Neural cell (in vitro differentiated cells): ENCODE results near the gene SCYGR6. TPM values are rescaled to one million over a fixed set of nuclear protein-coding genes. Genes with fewer than 3 reads are reported as not detected.
"Not testable (repeated sequence)": the region's sequence is repeated elsewhere in the genome, so short reads cannot be mapped to it uniquely, and the experiment has no call there.

ENCODE experiments used
- H2AFZ ChIP-seq: fragments of 200-600, 300-800 bp; sonication (generic), shearing (Covaris generic); 2 replicates; pipeline ENCODE4 v1.6.0; 2014; ENCODE audit warnings: low read depth, mild to moderate bottlenecking, antibody characterized with exemption, low read length, moderate library complexity
- H3F3A ChIP-seq: fragments of 200-600 bp; shearing (Covaris generic); 2 replicates; pipeline ENCODE4 v1.6.1; 2016; ENCODE audit warnings: mild to moderate bottlenecking, moderate library complexity, mixed read lengths, antibody characterized with exemption, low read length; ENCODE audit not compliant: insufficient read depth, poor library complexity, severe bottlenecking
- H3K27ac ChIP-seq: fragments of 200-600, 300-800 bp; sonication (generic), shearing (Covaris generic); 2 replicates; pipeline ENCODE4 v1.5.1; 2014; ENCODE audit warnings: mild to moderate bottlenecking, low read length, moderate library complexity
- H3K27me3 ChIP-seq: fragments of 300-800, 200-600 bp; sonication (generic), shearing (Covaris generic); 2 replicates; pipeline ENCODE4 v1.6.0; 2014; ENCODE audit warnings: mild to moderate bottlenecking, low read depth, low read length, moderate library complexity; ENCODE audit not compliant: insufficient read depth
- H3K36me3 ChIP-seq: fragments of 300-800, 200-600 bp; sonication (generic), shearing (Covaris generic); 2 replicates; pipeline ENCODE4 v1.5.1; 2014; ENCODE audit warnings: mild to moderate bottlenecking, antibody characterized with exemption, low read length, moderate library complexity; ENCODE audit not compliant: insufficient read depth
- H3K4me2 ChIP-seq: fragments of 300-800, 200-600 bp; sonication (generic), shearing (Covaris generic); 2 replicates; pipeline ENCODE4 v1.6.0; 2014; ENCODE audit warnings: mild to moderate bottlenecking, low read length
- H3K4me3 ChIP-seq: fragments of 300-800, 200-600 bp; sonication (generic), shearing (Covaris generic); 2 replicates; pipeline ENCODE4 v1.5.1; 2014; ENCODE audit warnings: mild to moderate bottlenecking, low read length, moderate library complexity
- H3K79me2 ChIP-seq: fragments of 200-600 bp; shearing (Covaris generic); replicated peaks from 2 replicates; pipeline ENCODE4 v1.6.0; 2014; ENCODE audit warnings: mild to moderate bottlenecking, low read length, moderate library complexity; ENCODE audit not compliant: insufficient read depth
- H3K9ac ChIP-seq: fragments of 300-800, 200-600 bp; sonication (generic), shearing (Covaris generic); 2 replicates; pipeline ENCODE4 v1.6.1; 2016; ENCODE audit warnings: mild to moderate bottlenecking, low read length, mixed read lengths
- H3K9me2 ChIP-seq: fragments of 200-600 bp; shearing (Covaris generic); 2 replicates; pipeline ENCODE4 v1.6.1; 2016; ENCODE audit warnings: mild to moderate bottlenecking, low read length, mixed read lengths; ENCODE audit not compliant: insufficient read depth
- H3K9me3 ChIP-seq: fragments of 200-600, 300-800 bp; sonication (generic), shearing (Covaris generic); 2 replicates; pipeline ENCODE4 v1.6.1; 2016; ENCODE audit warnings: mild to moderate bottlenecking, mixed run types, low read length, moderate library complexity, mixed read lengths
- H4K20me1 ChIP-seq: fragments of 200-600 bp; shearing (Covaris generic); 2 replicates; pipeline ENCODE4 v1.6.1; 2016; ENCODE audit warnings: mild to moderate bottlenecking, mixed run types; ENCODE audit not compliant: insufficient read depth
- EP300 ChIP-seq: fragments of 450-650 bp; conservative IDR thresholded peaks from 2 replicates; pipeline ENCODE4 v1.6.1; 2014; ENCODE audit warnings: antibody characterized with exemption, mild to moderate bottlenecking, moderate library complexity; ENCODE audit not compliant: poor library complexity, severe bottlenecking
- EZH2 ChIP-seq: fragments of 200-600, 300-800 bp; shearing (Covaris generic), sonication (generic); IDR thresholded peaks from 2 replicates; pipeline ENCODE4 v1.6.1; 2014; ENCODE audit warnings: antibody characterized with exemption, low read length, borderline replicate concordance, mild to moderate bottlenecking; ENCODE audit not compliant: insufficient read depth, poor library complexity, severe bottlenecking
- MXI1 ChIP-seq: fragments of 450-650 bp; conservative IDR thresholded peaks from 2 replicates; pipeline ENCODE4 v1.6.1; 2014; ENCODE audit warnings: antibody characterized with exemption, mild to moderate bottlenecking; ENCODE audit not compliant: poor library complexity, severe bottlenecking
- POLR2AphosphoS5 ChIP-seq: IDR thresholded peaks from 2 replicates; pipeline ENCODE4 v1.6.1; 2012
- RAD21 ChIP-seq: fragments of 450-650 bp; conservative IDR thresholded peaks from 2 replicates; pipeline ENCODE4 v1.6.1; 2014; ENCODE audit warnings: antibody characterized with exemption, mild to moderate bottlenecking, moderate library complexity
- SMC3 ChIP-seq: fragments of 450-650 bp; conservative IDR thresholded peaks from 2 replicates; pipeline ENCODE4 v1.6.1; 2014; ENCODE audit warnings: antibody characterized with exemption, mild to moderate bottlenecking, moderate library complexity; ENCODE audit not compliant: poor library complexity
- TAF1 ChIP-seq: IDR thresholded peaks from 2 replicates; pipeline ENCODE4 v1.6.1; 2012; ENCODE audit warnings: low read depth
- polyA plus RNA-seq: library from polyadenylated mRNA; depleted of rRNA; stranded (reverse); fragments of >200 nt; gene quantifications from 2 replicates; pipeline ENCODE4 v1.2.3, GENCODE V29; 2014
- TF ChIP-seq, protein P1 (sequence below): IDR thresholded peaks from 2 replicates; pipeline ENCODE4 v1.6.1; 2012; ENCODE audit warnings: borderline replicate concordance
- TF ChIP-seq, protein P2 (sequence below): fragments of 450-650 bp; IDR thresholded peaks from 2 replicates; pipeline ENCODE4 v1.5.1; 2014; ENCODE audit warnings: antibody characterized with exemption, mild to moderate bottlenecking, moderate library complexity; ENCODE audit not compliant: poor library complexity, severe bottlenecking

SCYGR6 gene
- polyA plus RNA-seq, 1 donor from 2014 or later: not detected

DNA sequence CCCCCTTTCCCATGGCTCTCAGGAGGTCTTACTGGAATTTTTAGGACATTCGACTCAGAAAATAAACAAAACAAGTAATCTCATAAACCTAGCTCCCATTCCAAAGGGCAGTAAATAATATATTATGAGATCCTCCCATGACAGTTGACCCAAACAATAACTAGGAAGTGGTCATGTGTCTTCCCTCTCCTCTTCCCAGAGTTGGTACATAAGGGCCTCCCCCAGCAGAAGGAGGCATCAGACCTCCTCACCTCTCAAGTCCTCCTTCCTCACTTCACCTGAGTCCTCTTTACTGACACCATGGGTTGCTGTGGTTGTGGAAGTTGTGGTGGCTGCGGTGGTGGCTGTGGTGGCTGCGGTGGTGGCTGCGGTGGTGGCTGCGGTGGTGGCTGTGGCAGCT is 3.5 kb upstream of the SCYGR6 start, which contains the start of gene SCYGR7:
Gene SCYGR7, plus strand, starts transcription at position 301 of the 400 bp plus-strand sequence. Its CDS starts 0 bp downstream, at position 301.
- Histone ChIP-seq H3K79me2 (no peaks in the 10 kb centered on the region), H3K9me2 (no peaks in the 10 kb centered on the region), H2AFZ (no peak within 1 kb of the TSS), H3K9me3 (no peaks in the 10 kb centered on the region), H3K27me3 (no peaks in the 10 kb centered on the region), H3K36me3 (no peaks in the 10 kb centered on the region), H4K20me1 (no peaks in the 10 kb centered on the region), H3K27ac (no peak within 1 kb of the TSS), H3K4me3 (no peak within 1 kb of the TSS), H3K4me2 (no peak within 1 kb of the TSS), H3F3A (no peaks in the 10 kb centered on the region), H3K9ac (no peak within 1 kb of the TSS)
- TF ChIP-seq, protein P1, sequence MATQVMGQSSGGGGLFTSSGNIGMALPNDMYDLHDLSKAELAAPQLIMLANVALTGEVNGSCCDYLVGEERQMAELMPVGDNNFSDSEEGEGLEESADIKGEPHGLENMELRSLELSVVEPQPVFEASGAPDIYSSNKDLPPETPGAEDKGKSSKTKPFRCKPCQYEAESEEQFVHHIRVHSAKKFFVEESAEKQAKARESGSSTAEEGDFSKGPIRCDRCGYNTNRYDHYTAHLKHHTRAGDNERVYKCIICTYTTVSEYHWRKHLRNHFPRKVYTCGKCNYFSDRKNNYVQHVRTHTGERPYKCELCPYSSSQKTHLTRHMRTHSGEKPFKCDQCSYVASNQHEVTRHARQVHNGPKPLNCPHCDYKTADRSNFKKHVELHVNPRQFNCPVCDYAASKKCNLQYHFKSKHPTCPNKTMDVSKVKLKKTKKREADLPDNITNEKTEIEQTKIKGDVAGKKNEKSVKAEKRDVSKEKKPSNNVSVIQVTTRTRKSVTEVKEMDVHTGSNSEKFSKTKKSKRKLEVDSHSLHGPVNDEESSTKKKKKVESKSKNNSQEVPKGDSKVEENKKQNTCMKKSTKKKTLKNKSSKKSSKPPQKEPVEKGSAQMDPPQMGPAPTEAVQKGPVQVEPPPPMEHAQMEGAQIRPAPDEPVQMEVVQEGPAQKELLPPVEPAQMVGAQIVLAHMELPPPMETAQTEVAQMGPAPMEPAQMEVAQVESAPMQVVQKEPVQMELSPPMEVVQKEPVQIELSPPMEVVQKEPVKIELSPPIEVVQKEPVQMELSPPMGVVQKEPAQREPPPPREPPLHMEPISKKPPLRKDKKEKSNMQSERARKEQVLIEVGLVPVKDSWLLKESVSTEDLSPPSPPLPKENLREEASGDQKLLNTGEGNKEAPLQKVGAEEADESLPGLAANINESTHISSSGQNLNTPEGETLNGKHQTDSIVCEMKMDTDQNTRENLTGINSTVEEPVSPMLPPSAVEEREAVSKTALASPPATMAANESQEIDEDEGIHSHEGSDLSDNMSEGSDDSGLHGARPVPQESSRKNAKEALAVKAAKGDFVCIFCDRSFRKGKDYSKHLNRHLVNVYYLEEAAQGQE: no peak
- TF ChIP-seq EZH2 (no peak), EP300 (no peak), SMC3 (no peak), MXI1 (no peak), RAD21 (no peak), TAF1 (no peak), POLR2AphosphoS5 (no peak)
- TF ChIP-seq, protein P2, sequence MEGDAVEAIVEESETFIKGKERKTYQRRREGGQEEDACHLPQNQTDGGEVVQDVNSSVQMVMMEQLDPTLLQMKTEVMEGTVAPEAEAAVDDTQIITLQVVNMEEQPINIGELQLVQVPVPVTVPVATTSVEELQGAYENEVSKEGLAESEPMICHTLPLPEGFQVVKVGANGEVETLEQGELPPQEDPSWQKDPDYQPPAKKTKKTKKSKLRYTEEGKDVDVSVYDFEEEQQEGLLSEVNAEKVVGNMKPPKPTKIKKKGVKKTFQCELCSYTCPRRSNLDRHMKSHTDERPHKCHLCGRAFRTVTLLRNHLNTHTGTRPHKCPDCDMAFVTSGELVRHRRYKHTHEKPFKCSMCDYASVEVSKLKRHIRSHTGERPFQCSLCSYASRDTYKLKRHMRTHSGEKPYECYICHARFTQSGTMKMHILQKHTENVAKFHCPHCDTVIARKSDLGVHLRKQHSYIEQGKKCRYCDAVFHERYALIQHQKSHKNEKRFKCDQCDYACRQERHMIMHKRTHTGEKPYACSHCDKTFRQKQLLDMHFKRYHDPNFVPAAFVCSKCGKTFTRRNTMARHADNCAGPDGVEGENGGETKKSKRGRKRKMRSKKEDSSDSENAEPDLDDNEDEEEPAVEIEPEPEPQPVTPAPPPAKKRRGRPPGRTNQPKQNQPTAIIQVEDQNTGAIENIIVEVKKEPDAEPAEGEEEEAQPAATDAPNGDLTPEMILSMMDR: no peak

DNA sequence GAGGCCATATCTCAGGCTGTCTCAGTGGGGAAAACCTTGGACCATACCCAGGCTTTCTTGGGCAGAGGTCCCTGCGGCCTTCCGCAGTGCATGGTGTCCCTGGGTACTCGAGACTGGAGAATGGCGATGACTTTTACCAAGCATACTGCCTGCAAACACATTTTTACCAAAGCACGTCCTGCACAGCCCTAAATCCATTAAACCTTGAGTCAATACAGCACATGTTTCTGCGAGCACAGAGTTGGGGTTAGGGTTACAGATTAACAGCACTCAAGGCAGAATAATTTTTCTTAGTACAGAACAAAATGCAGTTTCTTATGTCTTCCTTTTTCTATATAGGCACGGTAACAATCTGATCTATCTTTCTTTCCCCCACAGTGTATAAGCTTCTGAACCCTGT is 1.7 kb downstream of the SCYGR6 start:
- not testable (repeated sequence) for H3K4me3 ChIP-seq, H3K9ac ChIP-seq, H3K79me2 ChIP-seq, H3K4me2 ChIP-seq, H3K27me3 ChIP-seq, H3F3A ChIP-seq, H3K36me3 ChIP-seq, H3K9me2 ChIP-seq, H3K9me3 ChIP-seq, H4K20me1 ChIP-seq, H2AFZ ChIP-seq, H3K27ac ChIP-seq

DNA sequence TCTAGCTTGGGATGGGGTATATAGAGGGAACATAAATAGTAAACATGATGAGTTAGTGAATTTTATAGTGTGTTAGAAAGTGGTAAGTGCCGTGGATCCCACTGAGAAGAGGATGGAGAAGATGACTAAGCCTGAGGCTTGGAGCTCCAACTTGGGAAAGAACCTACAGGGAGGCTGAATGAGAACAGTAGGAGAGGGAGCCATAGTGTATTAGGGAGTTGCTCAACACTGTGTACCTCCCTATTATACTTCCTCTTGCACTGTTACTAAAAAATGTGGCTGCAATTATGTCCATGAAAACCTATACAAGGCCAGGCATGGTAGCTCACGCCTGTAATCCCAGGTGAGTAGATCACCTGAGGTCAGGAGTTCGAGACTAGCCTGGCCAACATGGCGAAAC is 3.9 kb downstream of the SCYGR6 start:
- Histone ChIP-seq H3K9ac (no peak overlapping the region), H3K27ac (no peak overlapping the region), H3K9me2 (no peaks in the 10 kb centered on the region), H3K36me3 (no peaks in the 10 kb centered on the region), H4K20me1 (no peaks in the 10 kb centered on the region), H2AFZ (no peak overlapping the region), H3K4me3 (no peak overlapping the region), H3K4me2 (no peak overlapping the region), H3K79me2 (no peaks in the 10 kb centered on the region), H3F3A (no peaks in the 10 kb centered on the region), H3K27me3 (peaks cover 6% of the 10 kb centered on the region), H3K9me3 (no peaks in the 10 kb centered on the region)
- no peak for TF ChIP-seq TAF1
- TF ChIP-seq, protein P1: no peak
- no peak for TF ChIP-seq RAD21
- TF ChIP-seq SMC3: no peak
- no peak for TF ChIP-seq EP300
- TF ChIP-seq EZH2: no peak
- no peak for TF ChIP-seq MXI1
- TF ChIP-seq, protein P2: no peak
- no peak for TF ChIP-seq POLR2AphosphoS5
